NB4 (cell line): ENCODE measurements around the gene KLK8.
A peak's percentile ranks its signal among the peaks of the same experiment; 100 is the strongest.

ENCODE experiments used
- DNase-seq: peaks from one replicate; pipeline ENCODE4 v3.0.0; 2010; ENCODE audit warnings: low read depth
- H3K4me3 ChIP-seq: one replicate; pipeline ENCODE4 v1.5.1; 2011; ENCODE audit warnings: mild to moderate bottlenecking, low read depth, low read length, moderate library complexity
- MYC ChIP-seq: IDR thresholded peaks from 2 replicates; pipeline ENCODE4 v1.6.1; 2011; ENCODE audit warnings: low read depth, low read length
- POLR2A ChIP-seq: IDR thresholded peaks from 2 replicates; pipeline ENCODE4 v1.6.1; 2011; ENCODE audit warnings: mild to moderate bottlenecking; ENCODE audit not compliant: insufficient read length; ENCODE audit errors: extremely low read depth
- TF ChIP-seq, protein P1 (sequence below): IDR thresholded peaks from one replicate; pipeline ENCODE4 v1.5.1; 2012; ENCODE audit warnings: low read depth, low read length
- TF ChIP-seq, protein P2 (sequence below): IDR thresholded peaks from 2 replicates; pipeline ENCODE4 v1.6.1; 2011; ENCODE audit warnings: low read depth, low read length

Gene KLK8

DNA sequence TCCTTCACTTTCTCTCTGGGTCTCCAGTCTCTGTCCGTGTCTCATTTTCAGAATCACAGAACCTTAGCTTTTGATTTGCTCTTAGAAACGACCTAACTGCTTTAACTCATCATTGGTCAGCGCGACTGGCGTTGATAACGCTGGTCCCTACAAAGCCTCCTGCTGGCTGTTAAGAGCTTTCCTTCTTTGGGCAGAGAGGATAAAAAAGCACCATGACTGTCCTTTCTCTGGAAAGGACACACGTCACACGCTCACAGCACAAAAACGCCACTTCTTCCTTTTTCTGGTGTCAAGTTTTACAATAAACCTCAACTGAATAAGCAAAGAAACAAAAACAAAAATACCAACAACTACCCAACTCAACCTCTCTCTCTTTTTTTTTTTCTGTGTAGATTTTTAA, 35.1 kb upstream of the KLK8 start:
- TF ChIP-seq MYC (no peak), POLR2A (no peak)
- TF ChIP-seq, protein P1, sequence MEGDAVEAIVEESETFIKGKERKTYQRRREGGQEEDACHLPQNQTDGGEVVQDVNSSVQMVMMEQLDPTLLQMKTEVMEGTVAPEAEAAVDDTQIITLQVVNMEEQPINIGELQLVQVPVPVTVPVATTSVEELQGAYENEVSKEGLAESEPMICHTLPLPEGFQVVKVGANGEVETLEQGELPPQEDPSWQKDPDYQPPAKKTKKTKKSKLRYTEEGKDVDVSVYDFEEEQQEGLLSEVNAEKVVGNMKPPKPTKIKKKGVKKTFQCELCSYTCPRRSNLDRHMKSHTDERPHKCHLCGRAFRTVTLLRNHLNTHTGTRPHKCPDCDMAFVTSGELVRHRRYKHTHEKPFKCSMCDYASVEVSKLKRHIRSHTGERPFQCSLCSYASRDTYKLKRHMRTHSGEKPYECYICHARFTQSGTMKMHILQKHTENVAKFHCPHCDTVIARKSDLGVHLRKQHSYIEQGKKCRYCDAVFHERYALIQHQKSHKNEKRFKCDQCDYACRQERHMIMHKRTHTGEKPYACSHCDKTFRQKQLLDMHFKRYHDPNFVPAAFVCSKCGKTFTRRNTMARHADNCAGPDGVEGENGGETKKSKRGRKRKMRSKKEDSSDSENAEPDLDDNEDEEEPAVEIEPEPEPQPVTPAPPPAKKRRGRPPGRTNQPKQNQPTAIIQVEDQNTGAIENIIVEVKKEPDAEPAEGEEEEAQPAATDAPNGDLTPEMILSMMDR = no peak
- TF ChIP-seq, protein P2, sequence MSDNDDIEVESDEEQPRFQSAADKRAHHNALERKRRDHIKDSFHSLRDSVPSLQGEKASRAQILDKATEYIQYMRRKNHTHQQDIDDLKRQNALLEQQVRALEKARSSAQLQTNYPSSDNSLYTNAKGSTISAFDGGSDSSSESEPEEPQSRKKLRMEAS = no peak
- H3K4me3 ChIP-seq = no peak overlapping the region
- no peak for DNase-seq

DNA sequence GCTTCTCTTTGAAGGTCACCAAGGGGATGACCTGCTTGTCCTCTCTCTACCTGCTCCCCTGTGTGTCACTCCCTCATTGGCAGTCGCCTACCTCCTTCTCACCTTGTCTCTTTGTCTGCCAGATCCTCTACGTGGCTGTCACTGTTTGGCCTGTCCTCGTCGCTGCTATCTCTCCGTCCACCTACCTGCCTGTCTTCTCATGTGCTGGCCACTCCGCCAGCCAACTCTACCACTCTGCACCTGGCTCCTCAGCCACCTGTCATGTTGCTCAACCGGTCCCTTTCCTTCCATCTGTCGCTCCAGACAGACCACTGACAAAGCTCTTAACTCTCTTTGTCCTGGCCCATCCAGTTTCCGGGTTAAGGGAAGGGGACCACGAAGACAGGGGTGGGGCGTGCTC, 33.3 kb upstream of the KLK8 start, which contains the start of gene KLK12:
Gene KLK12 (minus strand): TSS at position 299 of the 400 bp plus-strand sequence. CDS start 381 bp downstream, outside the sequence.
- TF ChIP-seq, protein P1 = no peak
- TF ChIP-seq MYC = no peak
- TF ChIP-seq POLR2A = no peak
- TF ChIP-seq, protein P2 = no peak
- no peak for DNase-seq
- no peak within 1 kb of the TSS for H3K4me3 ChIP-seq

GRCh38 chr19:51031880-51032225, 30.4 kb upstream of the KLK8 start:
- TF ChIP-seq, protein P2 = no peak
- TF ChIP-seq POLR2A = no peak
- H3K4me3 ChIP-seq = no peak overlapping the region
- no peak for DNase-seq

GRCh38 chr19:51031220-51031879, 29.9 kb upstream of the KLK8 start:
- no peak overlapping the region for H3K4me3 ChIP-seq
- no peak for DNase-seq
- TF ChIP-seq POLR2A (no peak), MYC (no peak)
- TF ChIP-seq, protein P1 = no peak
- TF ChIP-seq, protein P2 = no peak

DNA sequence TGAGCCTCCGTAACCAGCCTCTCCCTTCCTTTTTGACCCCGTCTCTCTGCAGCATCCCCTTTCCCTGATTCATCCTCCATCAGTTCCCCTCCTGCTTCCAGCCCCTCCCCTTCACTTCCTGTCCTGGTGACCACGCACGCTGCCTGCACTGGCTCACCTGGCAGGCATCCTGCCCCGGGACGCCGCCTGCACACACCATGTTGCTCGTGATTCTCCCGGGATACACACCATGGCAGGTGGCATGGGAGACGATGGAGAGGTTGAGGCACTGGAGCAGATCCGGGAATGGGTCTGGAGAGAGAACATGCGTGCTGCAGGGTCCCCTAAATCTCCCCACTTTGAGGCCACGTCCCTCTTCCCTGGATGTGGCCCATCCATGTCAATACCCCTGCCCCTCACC, 29.2 kb upstream of the KLK8 start:
- no peak for DNase-seq
- TF ChIP-seq, protein P2 = no peak
- TF ChIP-seq MYC (no peak), POLR2A (no peak)
- TF ChIP-seq, protein P1 = no peak
- no peak overlapping the region for H3K4me3 ChIP-seq

DNA sequence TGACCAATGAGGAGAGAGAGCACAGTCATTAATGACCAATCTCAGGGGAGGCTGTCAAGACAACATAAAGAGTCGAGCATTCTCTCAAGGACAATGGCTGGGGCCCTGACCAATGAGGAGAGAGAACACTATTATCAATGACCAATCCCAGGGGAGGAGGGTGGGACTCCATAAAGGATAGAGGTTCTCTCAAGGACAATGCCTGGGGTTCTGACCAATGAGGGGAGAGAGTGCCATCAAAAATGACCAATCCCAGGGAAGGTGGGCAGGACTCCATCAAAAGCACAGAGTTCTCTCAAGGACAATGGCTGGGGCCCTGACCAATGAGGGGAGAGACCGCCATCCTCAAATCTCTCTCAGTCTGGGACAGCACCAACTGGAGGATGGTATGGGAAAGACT, 28.3 kb upstream of the KLK8 start:
- TF ChIP-seq, protein P2 = no peak
- TF ChIP-seq, protein P1 = no peak
- TF ChIP-seq POLR2A (no peak), MYC (no peak)
- peak; percentile 25 for DNase-seq
- H3K4me3 ChIP-seq = no peak overlapping the region
